ENCODE results near the gene SNX3. TPM values are rescaled to one million over a fixed set of nuclear protein-coding genes. Genes with fewer than 3 reads are reported as not detected.
A peak's percentile ranks its signal among the peaks of the same experiment; 100 is the strongest.
"Not testable (repeated sequence)": the region's sequence is repeated elsewhere in the genome, so short reads cannot be mapped to it uniquely, and the experiment has no call there.

The SNX3 gene
- total RNA-seq, 1 donor from 2014 or later: 274 TPM

GRCh38 chr6:108274546-108274945, 13.7 kb upstream of the SNX3 start:
- DNase-seq (ENCODE audit: missing footprints) (no peak), ATAC-seq (no peak)
- intact Hi-C loops (cut with DNase I): no loop called here

GRCh38 chr6:108269955-108270354, 9.1 kb upstream of the SNX3 start:
- intact Hi-C loops (cut with DNase I); ATAC-seq; DNase-seq (ENCODE audit: missing footprints): not testable (repeated sequence)

GRCh38 chr6:108268845-108269244, 8.0 kb upstream of the SNX3 start:
- ATAC-seq: no peak
- intact Hi-C loops (cut with DNase I): no loop called here
- DNase-seq (ENCODE audit: missing footprints): no peak

- intact Hi-C loops (cut with DNase I): no loop called here
- DNase-seq (ENCODE audit: missing footprints) (no peak), ATAC-seq (no peak)
These were observed 2.5 kb upstream of the SNX3 start for GRCh38 chr6:108263371-108263770.

- intact Hi-C loops (cut with DNase I): no loop called here
- no peak for DNase-seq (ENCODE audit: missing footprints)
- peak; percentile 21 for ATAC-seq
These were observed 573 bp downstream of the SNX3 start for GRCh38 chr6:108260126-108260808.

- ATAC-seq (peak; percentile 38), DNase-seq (ENCODE audit: missing footprints) (no peak)
- intact Hi-C loops (cut with DNase I): no loop called here
These were observed 6.1 kb downstream of the SNX3 start for GRCh38 chr6:108254433-108255410.

GRCh38 chr6:108253241-108253640, 7.6 kb downstream of the SNX3 start:
- intact Hi-C loops (cut with DNase I): no loop called here
- ATAC-seq: no peak
- DNase-seq (ENCODE audit: missing footprints): no peak

GRCh38 chr6:108252055-108252454, 8.8 kb downstream of the SNX3 start:
- DNase-seq (ENCODE audit: missing footprints) (no peak), ATAC-seq (no peak)
- intact Hi-C loops (cut with DNase I): no loop called here

GRCh38 chr6:108251252-108251651, 9.6 kb downstream of the SNX3 start:
- DNase-seq (ENCODE audit: missing footprints) (no peak), ATAC-seq (no peak)
- intact Hi-C loops (cut with DNase I): no loop called here

- ATAC-seq (no peak), DNase-seq (ENCODE audit: missing footprints) (no peak)
- intact Hi-C loops (cut with DNase I): no loop called here
These were observed 10.5 kb downstream of the SNX3 start for GRCh38 chr6:108250240-108250866.

- intact Hi-C loops (cut with DNase I): no loop called here
- DNase-seq (ENCODE audit: missing footprints): no peak
- no peak for ATAC-seq
These were observed 12.8 kb downstream of the SNX3 start for GRCh38 chr6:108247965-108248536.

- ATAC-seq; intact Hi-C loops (cut with DNase I); DNase-seq (ENCODE audit: missing footprints): not testable (repeated sequence)
These were observed 15.7 kb downstream of the SNX3 start for GRCh38 chr6:108245095-108245494.

GRCh38 chr6:108243836-108244235, 17.0 kb downstream of the SNX3 start:
- intact Hi-C loops (cut with DNase I): no loop called here
- no peak for ATAC-seq
- no peak for DNase-seq (ENCODE audit: missing footprints)

GRCh38 chr6:108242721-108243120, 18.1 kb downstream of the SNX3 start:
- intact Hi-C loops (cut with DNase I): no loop called here
- no peak for DNase-seq (ENCODE audit: missing footprints)

GRCh38 chr6:108242259-108242658, 18.6 kb downstream of the SNX3 start:
- intact Hi-C loops (cut with DNase I): no loop called here
- ATAC-seq (no peak), DNase-seq (ENCODE audit: missing footprints) (no peak)

More at GRCh38 chr6:108242721-108243120, 18.1 kb downstream of the SNX3 start:
- no peak for ATAC-seq

- DNase-seq (ENCODE audit: missing footprints) (no peak), ATAC-seq (no peak)
- intact Hi-C loops (cut with DNase I): no loop called here
These were observed 22.5 kb downstream of the SNX3 start for GRCh38 chr6:108238322-108238721.

- intact Hi-C loops (cut with DNase I): no loop called here
- ATAC-seq: no peak
- no peak for DNase-seq (ENCODE audit: missing footprints)
These were observed 24.0 kb downstream of the SNX3 start for GRCh38 chr6:108236791-108237190.

GRCh38 chr6:108235127-108235526, 25.7 kb downstream of the SNX3 start:
- DNase-seq (ENCODE audit: missing footprints) (no peak), ATAC-seq (no peak)
- intact Hi-C loops (cut with DNase I): no loop called here

GRCh38 chr6:108228416-108228815, 32.4 kb downstream of the SNX3 start:
- no peak for ATAC-seq
- intact Hi-C loops (cut with DNase I): no loop called here
- no peak for DNase-seq (ENCODE audit: missing footprints)

All from Right ventricle myocardium inferior (tissue), 1 donor.